SJSA1 (cell line): ENCODE measurements around the gene GANC. TPM values are rescaled to one million over a fixed set of nuclear protein-coding genes. Genes with fewer than 3 reads are reported as not detected.

Experiments
- DNase-seq, 2 experiments: peaks; one replicate each; pipeline ENCODE4 v3.0.0-alpha.2; 2015 to 2020; ENCODE audit warnings: low spot score in 2 of 2, low read depth in 1 of 2
- H3K27ac ChIP-seq: fragments of 250-450 bp; sonication (Bioruptor Pico); 2 replicates; pipeline ENCODE4 v1.5.1; 2020; ENCODE audit warnings: mild to moderate bottlenecking, moderate library complexity
- H3K27me3 ChIP-seq: fragments of 250-450 bp; sonication (Bioruptor Pico); replicated peaks from 2 replicates; pipeline ENCODE4 v1.5.1; 2020; ENCODE audit warnings: mild to moderate bottlenecking, moderate library complexity
- H3K36me3 ChIP-seq: fragments of 250-450 bp; sonication (Bioruptor Pico); 2 replicates; pipeline ENCODE4 v1.5.1; 2020; ENCODE audit warnings: mild to moderate bottlenecking
- H3K4me1 ChIP-seq: fragments of 250-450 bp; sonication (Bioruptor Pico); replicated peaks from 2 replicates; pipeline ENCODE4 v1.6.1; 2021; ENCODE audit warnings: mild to moderate bottlenecking
- H3K4me3 ChIP-seq: fragments of 250-450 bp; sonication (Bioruptor Pico); 2 replicates; pipeline ENCODE4 v1.5.1; 2020; ENCODE audit warnings: mild to moderate bottlenecking
- H3K9me3 ChIP-seq: fragments of 250-450 bp; sonication (Bioruptor Pico); replicated peaks from 2 replicates; pipeline ENCODE4 v1.5.1; 2020; ENCODE audit warnings: mild to moderate bottlenecking
- total RNA-seq: library from RNA; depleted of rRNA; stranded (reverse); fragments of >200 nt; shearing (Covaris generic); gene quantifications from 2 replicates; pipeline ENCODE4 v1.2.3, GENCODE V29; 2014

GANC gene
- total RNA-seq, 1 experiment from 2014 or later: 19.7 TPM

- DNase-seq: peak in 1 of 2 experiments; percentile 17
- H3K4me3 ChIP-seq: no peak overlapping the region
- H3K27ac ChIP-seq: no peak overlapping the region
- no peaks in the 10 kb centered on the region for H3K9me3 ChIP-seq
- no peaks in the 10 kb centered on the region for H3K36me3 ChIP-seq
- 0 out of 2 replicates have a peak, but pooled peaks cover 3% of the 10 kb centered on the region for H3K4me1 ChIP-seq
- no peaks in the 10 kb centered on the region for H3K27me3 ChIP-seq
These were observed 112.4 kb downstream of the GANC start for GRCh38 chr15:42385206-42385979.

- Histone ChIP-seq H3K9me3 (no peaks in the 10 kb centered on the region), H3K4me1 (0 out of 2 replicates have a peak, but pooled peaks cover 3% of the 10 kb centered on the region), H3K4me3 (no peak overlapping the region), H3K36me3 (no peaks in the 10 kb centered on the region), H3K27ac (no peak overlapping the region), H3K27me3 (no peaks in the 10 kb centered on the region)
- DNase-seq: no peak
These were observed 113.1 kb downstream of the GANC start for GRCh38 chr15:42385980-42386700.

- DNase-seq: no peak
- Histone ChIP-seq H3K4me3 (no peak overlapping the region), H3K27ac (no peak overlapping the region), H3K4me1 (0 out of 2 replicates have a peak, but pooled peaks cover 3% of the 10 kb centered on the region), H3K36me3 (no peaks in the 10 kb centered on the region), H3K9me3 (no peaks in the 10 kb centered on the region), H3K27me3 (no peaks in the 10 kb centered on the region)
These were observed 114.6 kb downstream of the GANC start for GRCh38 chr15:42387603-42388002.

- H3K4me1 ChIP-seq: no peaks in the 10 kb centered on the region
- no peak overlapping the region for H3K4me3 ChIP-seq
- DNase-seq: no peak
- H3K36me3 ChIP-seq: no peaks in the 10 kb centered on the region
- no peaks in the 10 kb centered on the region for H3K9me3 ChIP-seq
- no peaks in the 10 kb centered on the region for H3K27me3 ChIP-seq
- no peak overlapping the region for H3K27ac ChIP-seq
These were observed 119.5 kb downstream of the GANC start for GRCh38 chr15:42392309-42393024.

GRCh38 chr15:42394106-42394505 is 121.1 kb downstream of the GANC start:
- Histone ChIP-seq H3K36me3 (no peaks in the 10 kb centered on the region), H3K27me3 (no peaks in the 10 kb centered on the region), H3K9me3 (no peaks in the 10 kb centered on the region), H3K4me1 (no peaks in the 10 kb centered on the region), H3K4me3 (no peak overlapping the region), H3K27ac (no peak overlapping the region)
- no peak for DNase-seq

- no peaks in the 10 kb centered on the region for H3K4me1 ChIP-seq
- H3K9me3 ChIP-seq: no peaks in the 10 kb centered on the region
- H3K27ac ChIP-seq: no peak overlapping the region
- no peaks in the 10 kb centered on the region for H3K27me3 ChIP-seq
- H3K36me3 ChIP-seq: no peaks in the 10 kb centered on the region
- H3K4me3 ChIP-seq: no peak overlapping the region
- DNase-seq: no peak
These were observed 122.8 kb downstream of the GANC start for GRCh38 chr15:42395838-42396237.

GRCh38 chr15:42401544-42402454 is 128.8 kb downstream of the GANC start:
- Histone ChIP-seq H3K4me1 (no peaks in the 10 kb centered on the region; the same call in 1 of the 2 replicates), H3K4me3 (no peak overlapping the region), H3K27me3 (no peaks in the 10 kb centered on the region), H3K36me3 (no peaks in the 10 kb centered on the region), H3K9me3 (no peaks in the 10 kb centered on the region), H3K27ac (no peak overlapping the region)
- DNase-seq: no peak

GRCh38 chr15:42402455-42403205 is 129.6 kb downstream of the GANC start:
- no peaks in the 10 kb centered on the region for H3K27me3 ChIP-seq
- H3K4me1 ChIP-seq: no peaks in the 10 kb centered on the region; the same call in 1 of the 2 replicates
- no peak for DNase-seq

GRCh38 chr15:42403389-42403788 is 130.4 kb downstream of the GANC start:
- no peak overlapping the region for H3K27ac ChIP-seq
- DNase-seq: no peak
- H3K9me3 ChIP-seq: no peaks in the 10 kb centered on the region
- no peaks in the 10 kb centered on the region for H3K27me3 ChIP-seq
- no peaks in the 10 kb centered on the region for H3K36me3 ChIP-seq
- H3K4me1 ChIP-seq: no peaks in the 10 kb centered on the region; the same call in 1 of the 2 replicates
- no peak overlapping the region for H3K4me3 ChIP-seq

More at GRCh38 chr15:42402455-42403205, 129.6 kb downstream of the GANC start:
- H3K36me3 ChIP-seq: no peaks in the 10 kb centered on the region
- H3K4me3 ChIP-seq: no peak overlapping the region
- H3K27ac ChIP-seq: no peak overlapping the region
- H3K9me3 ChIP-seq: no peaks in the 10 kb centered on the region

GRCh38 chr15:42404461-42405235 is 131.6 kb downstream of the GANC start:
- Histone ChIP-seq H3K4me3 (no peak overlapping the region), H3K36me3 (no peaks in the 10 kb centered on the region), H3K9me3 (no peaks in the 10 kb centered on the region), H3K4me1 (no peaks in the 10 kb centered on the region; the same call in 1 of the 2 replicates), H3K27ac (no peak overlapping the region), H3K27me3 (no peaks in the 10 kb centered on the region)
- no peak for DNase-seq

- peaks cover 3% of the 10 kb centered on the region; the same call in 1 of the 2 replicates for H3K36me3 ChIP-seq
- H3K4me1 ChIP-seq: no peaks in the 10 kb centered on the region; the same call in 1 of the 2 replicates
- no peak overlapping the region for H3K27ac ChIP-seq
- no peaks in the 10 kb centered on the region for H3K27me3 ChIP-seq
- no peaks in the 10 kb centered on the region for H3K9me3 ChIP-seq
- no peak overlapping the region for H3K4me3 ChIP-seq
- DNase-seq: no peak
These were observed 133.0 kb downstream of the GANC start for GRCh38 chr15:42405863-42406482.
